Uterus (tissue), 2 donors: ENCODE data around the gene C5orf63.
"Not testable (repeated sequence)": the region's sequence is repeated elsewhere in the genome, so short reads cannot be mapped to it uniquely, and the experiment has no call there.

Experiments used
- POLR2A ChIP-seq, 2 donors: fragments of 450-650 bp; IDR thresholded peaks; one replicate each; pipeline ENCODE4 v1.6.1; 2016; ENCODE audit warnings: antibody characterized with exemption in 2 of 2, mild to moderate bottlenecking in 1 of 2, moderate library complexity in 1 of 2
- TF ChIP-seq, protein P1 (sequence below), 4 experiments: fragments of 200-600 bp in 2 of 4; fragments of 450-650 bp in 2 of 4; sonication (generic) in 2 of 4; IDR thresholded peaks; one replicate each; pipeline ENCODE4 v1.5.1; 2016 to 2019; ENCODE audit warnings: antibody characterized with exemption in 4 of 4, mild to moderate bottlenecking in 2 of 4, moderate library complexity in 1 of 4

DNA sequence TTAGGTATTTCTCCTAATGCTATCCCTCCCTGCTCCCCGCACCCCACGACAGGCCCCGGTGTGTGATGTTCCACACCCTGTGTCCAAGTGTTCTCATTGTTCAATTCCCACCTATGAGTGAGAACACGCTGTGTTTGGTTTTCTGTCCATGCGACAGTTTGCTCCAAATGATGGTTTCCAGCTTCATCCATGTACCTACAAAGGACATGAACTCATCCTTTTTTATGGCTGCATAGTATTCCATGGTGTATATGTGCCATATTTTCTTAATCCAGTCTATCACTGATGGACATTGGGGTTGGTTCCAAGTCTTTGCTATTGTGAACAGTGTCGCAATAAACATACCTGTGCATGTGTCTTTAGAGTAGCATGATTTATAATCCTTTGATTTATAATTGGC is 19.8 kb downstream of the C5orf63 start:
- TF ChIP-seq, protein P1, sequence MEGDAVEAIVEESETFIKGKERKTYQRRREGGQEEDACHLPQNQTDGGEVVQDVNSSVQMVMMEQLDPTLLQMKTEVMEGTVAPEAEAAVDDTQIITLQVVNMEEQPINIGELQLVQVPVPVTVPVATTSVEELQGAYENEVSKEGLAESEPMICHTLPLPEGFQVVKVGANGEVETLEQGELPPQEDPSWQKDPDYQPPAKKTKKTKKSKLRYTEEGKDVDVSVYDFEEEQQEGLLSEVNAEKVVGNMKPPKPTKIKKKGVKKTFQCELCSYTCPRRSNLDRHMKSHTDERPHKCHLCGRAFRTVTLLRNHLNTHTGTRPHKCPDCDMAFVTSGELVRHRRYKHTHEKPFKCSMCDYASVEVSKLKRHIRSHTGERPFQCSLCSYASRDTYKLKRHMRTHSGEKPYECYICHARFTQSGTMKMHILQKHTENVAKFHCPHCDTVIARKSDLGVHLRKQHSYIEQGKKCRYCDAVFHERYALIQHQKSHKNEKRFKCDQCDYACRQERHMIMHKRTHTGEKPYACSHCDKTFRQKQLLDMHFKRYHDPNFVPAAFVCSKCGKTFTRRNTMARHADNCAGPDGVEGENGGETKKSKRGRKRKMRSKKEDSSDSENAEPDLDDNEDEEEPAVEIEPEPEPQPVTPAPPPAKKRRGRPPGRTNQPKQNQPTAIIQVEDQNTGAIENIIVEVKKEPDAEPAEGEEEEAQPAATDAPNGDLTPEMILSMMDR (IDR thresholded peaks at IDR 0.05): not testable (repeated sequence)
- not testable (repeated sequence) for TF ChIP-seq POLR2A (IDR thresholded peaks at IDR 0.05)
